Esophagus mucosa (tissue), 1 donor: ENCODE data around the gene RELCH. TPM values are rescaled to one million over a fixed set of nuclear protein-coding genes. Genes with fewer than 3 reads are reported as not detected.

Experiments used
- ATAC-seq: fragments of 200-7000 bp; cut with Tn5 transposase; one replicate; pipeline ENCODE4 v1.9.1; 2020
- total RNA-seq: library from RNA; stranded (reverse); gene quantifications from one replicate; pipeline ENCODE4 v1.2.4, GENCODE V29; 2023
- donor health status: DM: yes; HTN: yes; CAD: no.

Gene RELCH
- total RNA-seq, 1 donor from 2014 or later: 54.4 TPM

DNA sequence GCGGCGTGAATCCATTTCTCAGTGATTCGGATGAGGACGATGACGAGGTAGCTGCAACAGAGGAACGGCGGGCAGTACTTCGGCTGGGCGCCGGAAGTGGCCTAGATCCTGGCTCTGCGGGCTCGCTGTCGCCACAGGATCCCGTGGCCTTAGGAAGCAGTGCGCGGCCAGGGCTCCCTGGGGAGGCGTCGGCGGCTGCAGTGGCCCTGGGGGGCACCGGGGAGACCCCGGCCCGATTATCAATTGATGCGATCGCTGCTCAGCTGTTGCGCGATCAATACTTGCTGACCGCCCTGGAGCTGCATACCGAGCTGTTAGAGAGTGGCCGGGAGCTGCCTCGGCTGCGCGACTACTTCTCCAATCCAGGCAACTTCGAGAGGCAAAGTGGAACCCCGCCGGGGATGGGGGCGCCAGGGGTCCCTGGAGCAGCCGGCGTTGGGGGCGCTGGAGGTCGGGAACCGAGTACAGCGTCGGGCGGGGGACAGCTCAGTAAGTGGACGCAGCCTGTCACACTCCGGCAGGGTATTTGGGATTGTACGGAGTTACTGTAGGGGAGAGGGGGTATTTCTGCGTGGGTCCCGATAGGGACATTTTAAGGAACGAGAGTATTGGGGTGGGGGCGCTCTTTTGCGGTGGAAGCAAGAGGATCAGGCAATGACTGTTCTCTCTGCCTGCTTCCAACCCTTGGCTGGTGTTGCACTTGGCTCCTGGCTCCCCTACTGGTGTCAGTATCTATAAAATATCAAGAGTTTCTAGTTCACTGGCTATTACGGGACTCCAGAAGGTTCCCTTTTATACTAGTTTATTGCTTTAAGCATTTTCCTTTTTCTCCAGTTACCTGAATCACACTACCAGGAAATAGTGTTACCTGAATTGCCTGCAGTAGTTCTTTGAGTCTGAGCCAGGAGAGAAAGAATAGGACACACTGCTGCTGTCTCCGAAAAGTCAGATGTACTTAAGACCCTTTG is 772 bp downstream of the RELCH start:
- ATAC-seq: peak; percentile 12

DNA sequence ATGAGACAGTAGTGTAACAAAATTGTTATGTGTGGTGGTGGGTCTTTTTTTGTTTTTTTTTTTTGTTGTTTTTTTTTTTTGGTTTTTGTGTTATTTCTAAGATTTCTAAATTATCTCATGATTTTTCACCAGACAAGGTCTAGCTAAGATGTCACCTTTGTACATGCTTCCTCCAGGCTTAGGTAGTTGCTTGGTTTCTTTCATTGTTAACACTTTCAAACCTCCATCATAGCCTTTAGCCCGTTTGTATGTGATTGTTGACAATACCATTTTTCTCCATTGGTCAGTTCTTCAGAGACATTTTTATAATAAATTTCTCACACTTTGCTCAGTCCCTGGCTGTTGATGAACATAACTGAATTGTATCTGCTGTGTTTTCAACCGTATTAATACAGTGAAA is 2.2 kb downstream of the RELCH start:
- no peak for ATAC-seq

DNA sequence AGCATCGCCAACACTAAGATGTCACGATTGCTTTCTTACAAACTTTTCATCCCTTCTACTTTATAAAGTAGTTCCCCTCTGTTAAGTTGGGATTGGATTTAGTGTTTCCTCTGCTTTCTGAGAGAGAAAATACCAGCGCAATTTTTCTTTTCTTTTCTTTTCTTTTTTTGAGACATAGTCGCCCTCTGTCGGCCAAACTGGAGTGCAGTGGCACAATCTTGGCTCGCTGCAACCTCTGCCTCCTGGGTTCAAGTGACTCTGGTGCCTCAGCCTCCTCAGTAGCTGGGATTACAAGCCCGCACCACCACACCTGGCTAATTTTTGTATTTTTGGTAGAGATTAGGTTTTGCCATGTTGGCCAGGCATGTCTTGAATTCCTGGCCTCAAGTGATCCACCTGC is 9.0 kb downstream of the RELCH start:
- ATAC-seq: no peak

DNA sequence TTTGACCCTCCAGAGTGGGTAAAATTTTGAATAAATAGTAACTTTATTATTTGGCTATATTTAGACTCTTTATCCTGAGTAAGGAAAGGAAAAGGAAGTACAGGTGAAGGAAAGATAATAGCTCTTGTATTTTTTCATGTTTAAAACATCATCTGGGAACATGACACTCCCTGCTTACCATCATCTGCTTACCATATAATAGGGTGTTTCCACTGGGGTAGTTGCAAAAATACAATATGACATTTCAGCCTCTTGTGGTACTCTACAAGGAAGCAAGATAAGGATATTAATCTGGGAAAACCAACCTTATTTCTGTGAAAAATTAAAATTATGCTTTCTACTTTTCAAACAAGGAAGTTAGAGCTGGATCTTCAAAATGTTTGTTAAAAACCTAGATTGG is 9.9 kb downstream of the RELCH start:
- ATAC-seq: no peak

DNA sequence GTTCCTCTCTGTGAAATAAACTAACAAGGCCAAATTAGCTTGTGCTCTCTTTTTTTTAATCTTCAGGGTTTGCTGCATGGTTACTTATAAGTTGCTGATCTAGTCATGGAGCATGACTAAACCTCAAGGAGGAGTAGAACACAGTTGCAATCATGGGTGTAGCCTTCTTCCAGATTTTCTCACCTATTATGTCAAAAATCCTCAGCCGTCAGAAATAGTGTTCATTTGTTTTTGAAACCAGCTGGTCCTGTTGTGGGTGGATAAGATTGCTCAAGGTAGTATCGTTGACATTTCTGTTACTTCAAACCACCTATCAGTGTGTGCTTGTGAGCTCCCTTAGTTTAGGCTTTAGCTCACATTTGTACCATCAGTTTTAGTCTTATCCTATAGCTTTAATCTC is 11.2 kb downstream of the RELCH start:
- peak; percentile 95 for ATAC-seq

DNA sequence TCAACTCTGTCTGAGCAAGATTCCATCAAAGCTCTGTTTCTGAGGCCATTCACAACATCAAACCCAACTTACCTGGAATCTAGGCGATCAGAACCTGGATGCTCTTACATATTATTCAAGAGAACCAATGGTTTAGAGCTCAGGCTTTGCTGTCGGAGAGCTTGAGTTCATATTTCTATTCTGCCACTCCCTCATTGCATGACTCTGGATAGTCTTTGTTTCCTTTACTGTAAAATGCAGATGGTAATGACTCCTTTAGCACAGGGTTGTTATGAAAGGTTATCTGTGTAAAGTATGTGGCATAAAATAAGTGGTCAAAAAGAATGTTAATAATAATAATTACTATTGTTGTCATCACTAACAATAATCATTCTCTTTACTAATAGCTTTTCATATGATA is 12.6 kb downstream of the RELCH start:
- peak; percentile 22 for ATAC-seq

DNA sequence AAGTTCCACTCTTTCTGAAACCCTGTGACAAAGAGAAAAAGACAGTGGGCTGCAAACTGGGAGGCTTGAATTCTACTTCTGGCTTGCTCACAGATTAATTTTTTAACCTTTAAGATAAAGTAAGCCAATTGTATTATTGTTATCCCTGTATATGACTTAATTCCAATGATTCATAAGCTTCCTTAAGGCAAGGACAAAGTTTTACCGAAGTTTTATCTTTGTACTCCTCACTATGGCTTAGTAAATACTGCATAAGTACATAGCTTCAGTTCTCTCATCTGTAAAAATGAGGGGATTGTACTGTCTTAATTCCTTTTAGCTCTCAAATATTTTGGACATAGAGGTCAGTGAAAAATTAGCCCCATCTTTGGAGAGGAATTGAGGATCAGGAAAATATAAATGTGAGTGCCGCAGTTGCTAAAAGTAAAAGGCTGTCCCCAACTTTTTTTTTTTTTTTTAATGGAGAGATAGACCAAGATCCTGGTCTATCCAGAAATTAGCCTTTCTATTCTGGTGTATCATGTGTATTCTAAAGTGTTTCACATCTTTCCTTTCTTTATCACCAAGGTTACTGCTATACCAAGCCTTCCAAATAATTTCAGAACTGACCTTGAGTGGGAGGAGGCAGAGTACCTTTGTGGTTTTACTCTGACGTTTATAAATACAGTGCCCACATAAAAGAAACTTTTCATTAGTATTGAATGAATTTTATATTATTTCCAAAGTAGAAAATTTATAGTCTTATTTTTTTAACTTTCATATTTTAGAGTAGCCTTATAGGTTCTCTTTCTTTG is 13.3 kb downstream of the RELCH start:
- ATAC-seq: no peak

DNA sequence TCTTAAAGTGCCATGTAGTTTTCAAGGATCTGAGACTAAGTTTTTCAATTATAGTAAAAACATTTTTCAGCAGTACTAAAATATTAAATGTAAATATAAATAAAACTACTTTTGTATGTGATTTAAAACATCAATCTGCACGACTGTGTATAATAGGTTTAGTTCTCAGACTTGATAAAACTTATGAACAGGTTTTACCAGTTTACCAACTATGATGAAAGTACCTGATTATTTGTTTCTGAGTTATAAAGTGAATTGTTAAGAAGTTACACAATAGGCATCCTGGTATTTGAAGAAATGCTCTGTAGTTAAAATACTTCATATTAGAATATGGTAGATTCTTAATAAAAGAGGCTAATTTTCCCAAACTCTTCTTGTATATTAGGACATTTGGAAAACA is 14.8 kb downstream of the RELCH start:
- peak; percentile 29 for ATAC-seq

DNA sequence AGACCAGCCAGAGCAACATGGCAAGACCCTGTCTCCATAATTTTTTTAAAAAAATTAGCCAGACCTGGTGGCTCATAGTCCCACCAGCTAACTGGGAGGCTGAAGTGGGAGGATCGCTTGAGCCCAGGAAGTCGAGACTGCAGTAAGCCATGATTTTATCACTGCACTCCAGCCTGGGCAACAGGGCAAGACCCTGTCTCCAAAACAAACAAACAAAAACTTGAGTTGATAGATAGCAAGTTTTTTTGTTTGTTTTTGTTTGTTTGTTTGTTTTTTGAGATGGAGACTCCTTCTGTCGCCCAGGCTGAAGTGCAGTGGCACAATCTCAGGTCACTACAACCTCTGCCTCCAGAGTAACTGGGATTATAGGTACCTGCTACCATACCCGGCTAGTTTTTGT is 18.8 kb downstream of the RELCH start:
- ATAC-seq: no peak

DNA sequence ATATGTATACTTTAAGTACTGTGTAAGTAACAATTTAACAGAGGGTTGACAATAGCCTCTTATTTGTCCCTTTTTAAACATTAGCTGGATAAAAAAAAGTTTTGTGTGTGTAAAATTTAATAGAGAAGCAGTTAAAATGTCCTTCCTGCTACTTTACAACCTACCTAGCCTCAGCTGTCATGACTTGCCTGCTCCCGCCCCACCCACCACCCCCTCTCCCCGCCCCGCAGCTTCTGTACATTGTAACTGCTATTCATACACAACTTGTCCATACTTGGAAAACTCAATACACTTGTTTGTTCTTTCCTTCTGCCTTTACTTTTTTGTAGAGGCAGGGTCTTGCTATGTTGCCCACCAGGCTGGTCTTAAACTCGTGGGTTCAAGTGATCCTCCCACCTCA is 19.5 kb downstream of the RELCH start:
- ATAC-seq: peak; percentile 81

DNA sequence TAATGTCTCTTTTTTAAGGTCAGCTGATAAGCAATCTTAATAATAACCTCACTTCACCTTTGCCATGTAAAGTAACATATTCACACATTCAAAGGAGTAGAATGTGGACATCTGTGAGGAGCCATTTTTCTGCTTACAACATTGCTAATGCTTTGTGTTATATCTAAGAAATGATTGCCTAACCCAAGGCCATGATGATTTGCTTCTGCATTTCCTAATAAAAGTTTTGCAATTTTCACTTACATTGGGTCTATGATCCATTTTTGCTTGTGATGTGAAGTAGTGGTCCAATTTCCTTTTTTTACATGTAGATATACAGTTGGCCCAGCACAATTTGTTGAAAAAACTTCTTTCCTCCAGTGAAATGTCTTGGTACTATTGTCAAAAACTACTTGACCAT is 22.0 kb downstream of the RELCH start:
- no peak for ATAC-seq

DNA sequence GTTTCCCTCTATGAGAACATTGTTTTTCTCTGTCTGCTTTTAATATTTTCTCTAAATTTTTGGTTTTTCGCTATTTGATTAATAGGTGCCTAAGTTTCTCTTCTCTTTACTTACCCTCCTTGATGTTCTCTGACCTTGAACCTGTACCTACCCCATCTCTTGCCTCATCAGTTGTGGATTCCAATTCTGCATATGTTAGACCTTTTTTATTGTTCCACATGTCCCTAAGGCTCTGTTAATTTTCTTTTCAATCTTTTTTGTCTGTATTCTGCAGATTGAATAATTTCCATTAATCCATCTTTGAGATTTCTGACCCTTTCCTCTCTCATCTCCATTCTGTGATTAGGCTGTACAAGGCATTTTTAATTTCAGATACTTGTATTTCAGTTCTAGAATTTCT is 23.1 kb downstream of the RELCH start:
- no peak for ATAC-seq

DNA sequence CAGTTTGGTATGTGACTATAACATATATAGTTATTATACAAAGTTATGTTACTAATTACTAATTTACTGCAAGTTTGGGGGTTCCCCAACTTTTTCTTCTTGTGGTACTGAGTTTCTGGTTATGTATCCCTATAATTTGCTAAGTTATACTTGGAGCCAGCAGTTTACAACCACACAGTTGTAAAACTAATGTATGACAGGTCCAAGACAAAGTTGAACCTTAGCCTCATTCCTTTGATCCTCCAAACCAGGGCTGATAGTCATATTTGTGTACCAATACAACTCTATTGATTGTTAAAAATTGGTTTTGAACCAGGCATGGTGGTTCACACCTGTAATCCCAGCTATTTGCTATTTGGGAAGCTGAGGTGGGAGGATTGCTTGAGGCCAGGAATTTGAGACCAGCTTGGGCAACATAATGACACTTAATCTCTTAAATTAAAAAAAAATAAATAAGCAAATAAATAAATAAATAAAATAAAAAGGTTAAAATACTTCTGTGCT is 24.3 kb downstream of the RELCH start:
- no peak for ATAC-seq

DNA sequence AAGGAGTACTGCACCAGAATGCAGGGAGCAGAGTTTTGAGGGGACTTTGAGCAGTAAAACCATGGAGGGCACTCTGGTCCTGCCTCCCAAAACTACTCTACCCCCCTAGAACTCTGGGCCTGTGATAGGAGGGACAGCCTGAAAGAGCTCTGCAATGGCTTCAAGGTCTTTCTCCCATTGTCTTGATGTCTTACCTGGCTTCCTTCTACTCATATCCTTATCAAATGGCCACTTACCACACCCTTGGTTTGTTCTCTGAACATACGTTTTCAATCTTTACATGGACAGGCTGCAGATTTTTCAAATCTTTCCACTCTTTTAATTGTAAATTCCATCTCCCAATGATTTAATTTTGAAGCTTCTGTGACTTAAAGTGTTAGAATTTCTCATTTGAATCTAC is 27.7 kb downstream of the RELCH start:
- ATAC-seq: no peak

DNA sequence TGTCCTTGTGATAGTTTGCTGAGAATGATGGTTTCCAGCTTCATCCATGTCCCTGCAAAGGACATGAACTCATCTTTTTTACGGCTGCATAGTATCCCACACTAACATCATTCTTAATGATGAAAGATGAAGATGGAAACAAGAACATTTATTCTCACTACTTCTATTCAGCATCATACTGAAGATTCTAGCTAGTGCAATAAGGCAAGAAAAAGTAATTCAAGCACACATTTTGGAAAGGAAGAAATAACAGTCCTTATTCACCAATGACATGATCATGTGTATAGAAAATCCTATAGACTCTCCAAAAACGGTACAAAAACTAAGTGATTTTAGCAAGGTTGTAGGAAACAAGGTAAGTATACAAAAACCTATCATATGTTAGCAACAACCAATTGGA is 37.2 kb downstream of the RELCH start:
- ATAC-seq: no peak

DNA sequence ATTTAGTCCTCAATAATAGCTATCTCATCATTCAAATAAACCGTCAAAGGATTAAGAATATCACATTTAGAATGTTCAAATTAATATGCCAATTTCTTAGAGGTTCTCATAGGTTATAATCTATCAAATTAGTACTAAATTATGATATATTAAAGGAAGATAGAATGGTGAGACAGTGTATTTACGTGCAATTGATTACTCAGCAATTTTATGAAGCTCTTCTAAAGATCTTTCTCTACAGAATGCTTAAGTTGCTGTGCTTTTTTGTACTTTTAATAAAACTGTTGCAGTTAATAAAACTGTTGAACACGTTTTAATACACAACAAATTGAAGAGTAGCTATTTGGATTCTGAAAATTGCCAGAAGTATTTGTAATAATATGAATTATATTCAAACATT is 39.0 kb downstream of the RELCH start:
- no peak for ATAC-seq

DNA sequence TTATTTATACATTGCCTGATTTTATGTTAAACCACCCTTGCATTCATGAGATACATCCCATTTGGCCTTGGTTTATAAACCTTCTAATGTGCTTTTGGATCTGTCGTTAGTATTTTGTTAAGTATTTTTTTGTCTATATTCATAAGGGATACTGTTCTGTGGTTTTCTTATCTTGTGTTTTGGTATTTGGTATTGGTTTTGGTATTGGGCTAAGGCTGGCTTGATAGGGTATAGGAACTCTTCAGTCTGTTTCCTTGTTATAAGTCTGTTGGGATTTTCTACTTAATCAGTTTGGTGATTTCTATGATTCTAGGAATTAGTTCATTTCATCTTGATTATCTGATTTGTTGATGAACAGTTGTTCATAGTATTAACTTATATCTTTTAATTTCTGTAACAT is 49.2 kb downstream of the RELCH start:
- no peak for ATAC-seq

DNA sequence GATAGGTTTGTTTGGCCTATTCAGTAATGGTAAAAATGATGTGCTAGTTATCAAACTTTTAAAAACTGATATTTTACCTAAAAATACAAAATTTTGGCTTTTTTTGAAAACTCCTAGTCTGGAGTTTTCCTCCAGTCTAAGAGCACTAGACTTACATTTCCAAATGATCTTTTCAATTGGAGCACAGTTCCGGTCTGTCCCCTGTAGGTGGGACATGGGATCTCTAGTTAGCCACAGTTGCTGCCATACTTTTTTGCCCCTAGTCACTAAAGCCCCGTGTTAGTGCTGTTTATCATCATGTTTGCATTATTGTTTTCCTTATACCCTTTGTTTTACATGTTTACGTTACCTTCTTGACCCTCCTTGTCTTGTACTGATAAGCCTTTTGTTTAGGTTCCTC is 52.4 kb downstream of the RELCH start:
- ATAC-seq: no peak

DNA sequence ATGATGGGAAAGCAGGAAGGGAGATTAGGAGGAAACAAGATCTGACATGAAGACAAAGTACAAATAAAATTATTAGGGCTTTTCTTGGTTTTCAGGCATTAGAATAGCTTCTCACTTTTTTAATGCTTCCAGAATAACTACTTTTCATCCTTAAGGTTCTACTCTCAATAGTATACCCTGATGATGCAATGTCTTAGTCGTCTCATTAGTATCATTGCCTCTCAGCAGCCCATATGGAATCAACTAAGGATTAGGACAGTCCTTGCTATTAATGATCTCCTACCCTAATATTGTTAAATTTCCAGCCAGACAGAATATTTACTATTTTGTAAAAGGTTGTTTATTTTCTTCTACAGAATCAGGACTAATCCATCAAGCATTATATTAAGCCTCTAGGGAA is 55.9 kb downstream of the RELCH start:
- ATAC-seq: no peak

DNA sequence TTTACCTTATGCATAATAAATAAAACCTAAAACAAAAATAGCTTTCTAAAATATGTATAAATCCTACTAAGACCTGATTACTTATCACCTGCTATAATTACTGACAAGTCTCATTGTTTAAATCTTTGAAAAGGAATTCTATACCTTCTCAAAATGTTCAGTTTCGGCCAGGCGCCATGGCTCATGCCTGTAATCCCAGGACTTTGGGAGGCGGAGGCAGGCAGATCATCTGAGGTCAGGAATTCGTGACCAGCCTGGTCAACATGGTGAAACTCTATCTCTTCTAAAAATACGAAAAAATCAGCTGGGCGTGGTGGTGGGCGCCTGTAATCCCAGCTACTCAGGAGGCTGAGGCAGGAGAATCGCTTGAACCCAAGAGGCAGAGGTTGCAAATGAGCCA is 58.1 kb downstream of the RELCH start:
- no peak for ATAC-seq

DNA sequence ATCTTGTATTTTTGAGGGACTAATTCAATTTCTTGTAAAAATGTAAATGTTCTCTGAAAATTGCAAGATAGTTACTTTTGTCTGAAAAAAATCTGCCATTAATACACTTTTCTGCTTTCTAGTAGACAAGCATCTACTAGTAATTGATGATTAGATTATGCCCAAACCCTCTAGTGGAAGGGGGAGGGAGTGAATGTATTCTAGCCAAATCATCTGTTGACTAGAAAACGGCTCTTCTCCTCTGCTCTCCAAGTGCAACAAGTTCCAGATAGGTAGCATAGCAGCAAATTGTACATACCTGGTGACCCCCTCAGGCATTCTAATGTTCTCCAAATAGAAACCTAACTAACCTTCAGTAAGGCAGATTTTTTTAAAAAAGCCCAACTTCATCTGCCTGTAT is 58.6 kb downstream of the RELCH start:
- no peak for ATAC-seq

DNA sequence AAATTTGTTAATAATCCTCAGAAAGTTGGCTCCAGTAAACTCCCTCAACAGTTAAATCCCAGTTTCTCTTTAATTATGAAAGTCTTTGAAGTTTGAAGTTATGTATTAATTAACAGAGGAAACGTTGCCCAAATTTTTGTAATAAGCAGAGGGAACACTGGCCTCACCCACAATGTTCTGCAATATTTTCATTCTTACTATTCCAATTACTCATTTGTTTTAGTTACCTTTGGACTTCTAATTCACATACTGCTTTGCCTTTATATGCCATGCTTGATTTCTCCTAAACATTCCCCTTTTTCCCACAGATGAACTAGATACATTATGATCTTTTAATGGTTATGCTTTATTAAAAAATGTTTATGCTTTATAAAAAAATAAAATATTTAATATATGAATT is 61.3 kb downstream of the RELCH start:
- ATAC-seq: no peak

DNA sequence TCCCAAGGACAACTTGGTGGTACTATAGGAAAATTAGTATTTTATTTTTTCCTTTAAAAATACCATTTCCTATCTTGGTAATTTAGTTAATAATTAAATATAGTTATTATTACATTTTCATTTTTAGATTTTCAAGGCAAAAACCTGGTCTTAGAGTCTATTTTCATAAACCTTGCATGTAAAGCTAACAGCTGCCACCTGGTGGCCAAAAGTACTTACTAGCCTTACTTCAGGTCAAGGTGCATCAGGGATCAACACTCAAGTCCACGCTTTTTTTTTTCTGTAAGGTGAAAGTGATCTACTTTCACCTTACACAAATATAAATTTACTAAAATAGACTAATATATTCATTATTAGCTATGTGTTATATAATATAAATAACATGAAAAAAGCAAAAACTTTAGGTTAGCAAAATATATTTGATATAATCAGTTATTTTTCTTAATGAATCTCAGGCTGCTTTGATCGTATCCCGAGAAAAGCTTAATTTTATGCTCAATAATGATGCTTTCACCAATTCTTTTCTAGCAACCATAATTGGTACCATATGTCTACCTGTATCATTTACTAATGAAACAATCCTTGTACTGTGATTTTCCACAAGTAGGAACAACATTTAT is 62.5 kb downstream of the RELCH start:
- peak; percentile 66 for ATAC-seq
